Mammary epithelial cell (primary cell): Measurements from ENCODE around the gene KAZN.

Experiments
- CTCF ChIP-seq, 2 donors: IDR thresholded peaks in 1 of 2; conservative IDR thresholded peaks in 1 of 2; 2 replicates each; pipeline ENCODE4 v1.5.1; 2011 to 2012; ENCODE audit warnings: inconsistent platforms in 2 of 2, low read length in 2 of 2, mild to moderate bottlenecking in 2 of 2, control low read depth in 1 of 2, low read depth in 1 of 2; ENCODE audit not compliant: insufficient read depth in 1 of 2; ENCODE audit errors: extremely low read depth in 1 of 2
- EZH2 ChIP-seq: IDR thresholded peaks from 2 replicates; pipeline ENCODE4 v1.6.1; 2012; ENCODE audit warnings: low read length, inconsistent platforms, borderline replicate concordance

GRCh38 chr1:14746393-14746792, 147.9 kb downstream of the KAZN start:
- TF ChIP-seq CTCF (conservative IDR thresholded peaks at IDR 0.05 in 1 of 2, IDR thresholded peaks at IDR 0.05 in 1 of 2; ENCODE audit: extremely low read depth in 1 of 2, insufficient read depth in 1 of 2, low read depth in 1 of 2, low read length in 2 of 2): no peak
- no peak for TF ChIP-seq EZH2
